HG03571 (cell line): ENCODE data around the gene KNL1.
"Not testable (repeated sequence)": the region's sequence is repeated elsewhere in the genome, so short reads cannot be mapped to it uniquely, and the experiment has no call there.

Experiments
- ATAC-seq: cut with Tn5 transposase; IDR thresholded peaks from one replicate; pipeline ENCODE4 v1.9.1; 2021; ENCODE audit not compliant: unreplicated experiment

The KNL1 gene

GRCh38 chr15:40650479-40650878 lies 56.4 kb downstream of the KNL1 start:
- no peak for ATAC-seq

GRCh38 chr15:40660686-40661085 lies 66.6 kb downstream of the KNL1 start:
- ATAC-seq, result no peak

- no peak for ATAC-seq
These were observed 70.9 kb downstream of the KNL1 start for GRCh38 chr15:40664909-40665308.

GRCh38 chr15:40676290-40676689 lies 82.2 kb downstream of the KNL1 start:
- not testable (repeated sequence) for ATAC-seq

GRCh38 chr15:40676906-40677305 lies 82.9 kb downstream of the KNL1 start:
- not testable (repeated sequence) for ATAC-seq

GRCh38 chr15:40680151-40680550 lies 86.1 kb downstream of the KNL1 start:
- no peak for ATAC-seq

- not testable (repeated sequence) for ATAC-seq
These were observed 86.9 kb downstream of the KNL1 start for GRCh38 chr15:40680959-40681358.

GRCh38 chr15:40684381-40684780 lies 90.3 kb downstream of the KNL1 start:
- no peak for ATAC-seq

- ATAC-seq, result no peak
These were observed 91.3 kb downstream of the KNL1 start for GRCh38 chr15:40685376-40685775.

GRCh38 chr15:40688932-40689799 lies 95.1 kb downstream of the KNL1 start:
- no peak for ATAC-seq

- ATAC-seq, result no peak
These were observed 97.7 kb downstream of the KNL1 start for GRCh38 chr15:40691737-40692136.

GRCh38 chr15:40693904-40694687 lies 100.0 kb downstream of the KNL1 start:
- ATAC-seq, result peak; percentile 2

- ATAC-seq, result peak; percentile 77
These were observed 100.8 kb downstream of the KNL1 start, which contains the start of gene RAD51 for GRCh38 chr15:40694688-40695468. Gene RAD51 (plus strand): TSS chr15:40695174. CDS start chr15:40698759, 3,585 bp downstream.

- ATAC-seq, result no peak
These were observed 101.4 kb downstream of the KNL1 start for GRCh38 chr15:40695469-40695890.

GRCh38 chr15:40696228-40696627 lies 102.2 kb downstream of the KNL1 start:
- ATAC-seq, result no peak

GRCh38 chr15:40697916-40698315 lies 103.9 kb downstream of the KNL1 start:
- no peak for ATAC-seq

GRCh38 chr15:40702077-40702476 lies 108.0 kb downstream of the KNL1 start:
- no peak for ATAC-seq

- no peak for ATAC-seq
These were observed 112.1 kb downstream of the KNL1 start for GRCh38 chr15:40706121-40706520.
